Activated naive CD8-positive, alpha-beta T cell treated with anti-CD3 and anti-CD28 coated beads, Interleukin-2, amount 10 ng/mL, durations not matched to agents 7 days and 5 days (primary cell): ENCODE measurements around the gene COL28A1. TPM values are rescaled to one million over a fixed set of nuclear protein-coding genes. Genes with fewer than 3 reads are reported as not detected.

Experiments used
- ATAC-seq: fragments of 150-1000 bp; cut with Tn5 transposase; one replicate; pipeline ENCODE4 v1.10.0; 2021; ENCODE audit warnings: low read depth, moderate library complexity
- POLR2A ChIA-PET: fragments of 350-600 bp; sonication (Branson Sonifier 250); formaldehyde crosslinking; loops from one replicate; lab custom pipeline; 2021; ENCODE audit warnings: antibody characterized with exemption; lab: Charles Lee
- DNase-seq: peaks from one replicate; pipeline ENCODE4 v3.0.0; 2021
- H3K27ac Mint-ChIP-seq: one replicate; pipeline ENCODE4 v1.8.0; 2022; ENCODE audit warnings: mild to moderate bottlenecking, mixed read lengths
- H3K27me3 Mint-ChIP-seq: one replicate; pipeline ENCODE4 v1.8.0; 2022; ENCODE audit warnings: mild to moderate bottlenecking, moderate library complexity, mixed read lengths
- H3K36me3 Mint-ChIP-seq: one replicate; pipeline ENCODE4 v1.8.0; 2021; ENCODE audit warnings: mild to moderate bottlenecking, mixed read lengths
- H3K4me1 Mint-ChIP-seq: one replicate; pipeline ENCODE4 v1.8.0; 2021; ENCODE audit warnings: mixed read lengths
- H3K4me3 Mint-ChIP-seq: one replicate; pipeline ENCODE4 v1.8.0; 2022; ENCODE audit warnings: mild to moderate bottlenecking, moderate library complexity, mixed read lengths
- H3K9me3 Mint-ChIP-seq: one replicate; pipeline ENCODE4 v1.8.0; 2021; ENCODE audit warnings: mixed read lengths
- total RNA-seq, 2 experiments: library from RNA; stranded (reverse); gene quantifications; one replicate each; pipeline ENCODE4 v1.2.3, GENCODE V29; 2021

The COL28A1 gene
- total RNA-seq, 2 experiments from 2014 or later = not detected

DNA sequence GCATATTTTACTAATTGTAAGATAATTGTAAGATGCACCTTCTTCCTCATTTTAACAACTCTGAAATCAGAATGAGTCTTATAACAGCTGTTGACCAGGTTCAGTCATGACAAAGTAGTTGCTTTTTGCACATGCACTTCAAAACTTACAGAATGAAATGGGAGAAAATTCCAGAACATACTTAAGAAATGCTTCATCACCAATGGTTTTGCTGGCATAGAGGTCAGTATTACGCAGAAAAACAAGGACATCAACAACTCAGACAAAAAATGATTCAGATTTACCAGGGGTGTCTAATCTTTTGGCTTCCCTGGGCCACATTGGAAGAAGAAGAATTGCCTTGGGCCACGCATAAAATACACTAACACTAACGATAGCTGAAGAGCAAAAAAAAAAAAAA lies 13.3 kb downstream of the COL28A1 start:
- ATAC-seq = no peak
- no peak overlapping the region for H3K4me3 Mint-ChIP-seq
- peaks cover 3% of the 10 kb centered on the region for H3K27me3 Mint-ChIP-seq
- peaks cover 2% of the 10 kb centered on the region for H3K36me3 Mint-ChIP-seq
- no peak overlapping the region for H3K27ac Mint-ChIP-seq
- DNase-seq = no peak
- H3K9me3 Mint-ChIP-seq = no peaks in the 10 kb centered on the region
- peaks cover 8% of the 10 kb centered on the region for H3K4me1 Mint-ChIP-seq
- POLR2A ChIA-PET = no interaction called here

DNA sequence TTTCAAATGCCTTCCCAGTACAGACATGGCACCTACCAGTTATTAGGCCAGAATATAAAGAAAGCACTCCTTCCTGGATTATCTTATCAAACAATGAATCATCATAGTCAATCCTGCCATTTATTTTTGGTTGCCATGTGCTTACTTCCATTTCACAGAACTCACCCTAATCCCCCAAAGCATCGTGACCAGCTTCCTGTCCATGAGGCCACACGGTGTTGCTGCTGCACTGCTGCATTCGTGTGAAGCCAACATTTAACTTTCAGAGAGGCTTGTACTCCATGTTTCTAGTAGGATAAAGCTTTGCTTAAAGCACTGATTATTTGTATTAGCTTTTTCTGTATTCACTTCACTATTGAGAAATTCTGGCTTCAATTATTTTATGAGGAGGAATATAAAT lies 14.4 kb downstream of the COL28A1 start:
- POLR2A ChIA-PET = no interaction called here
- no peak for DNase-seq
- ATAC-seq = peak; percentile 60
- no peak overlapping the region for H3K4me3 Mint-ChIP-seq
- H3K27ac Mint-ChIP-seq = no peak overlapping the region
- peaks cover 3% of the 10 kb centered on the region for H3K27me3 Mint-ChIP-seq
- no peaks in the 10 kb centered on the region for H3K9me3 Mint-ChIP-seq
- H3K36me3 Mint-ChIP-seq = peaks cover 2% of the 10 kb centered on the region
- H3K4me1 Mint-ChIP-seq = peaks cover 8% of the 10 kb centered on the region

DNA sequence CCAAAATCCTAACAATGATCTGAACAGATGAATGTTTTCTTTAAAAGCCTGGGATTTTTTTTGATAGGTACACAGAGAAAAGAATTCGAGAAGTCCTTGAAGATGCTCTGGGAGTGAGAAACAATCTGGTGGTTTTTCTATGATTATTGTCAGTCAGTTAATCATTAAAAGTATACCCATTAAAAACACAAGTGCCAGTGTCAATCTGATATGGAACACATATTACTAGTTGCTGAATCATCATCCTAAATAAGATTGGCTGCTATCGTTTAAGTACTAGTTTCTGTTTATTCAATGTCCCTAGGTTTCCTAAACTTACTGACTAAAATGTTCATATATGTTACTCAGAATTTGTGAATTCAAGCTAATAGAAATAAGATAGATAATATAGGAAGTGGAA lies 16.1 kb downstream of the COL28A1 start:
- Mint-ChIP-seq H3K27ac (no peak overlapping the region), H3K36me3 (peaks cover 2% of the 10 kb centered on the region), H3K27me3 (peaks cover 3% of the 10 kb centered on the region), H3K4me3 (no peak overlapping the region), H3K4me1 (peaks cover 8% of the 10 kb centered on the region), H3K9me3 (no peaks in the 10 kb centered on the region)
- DNase-seq (no peak), ATAC-seq (no peak)
- POLR2A ChIA-PET = no interaction called here

DNA sequence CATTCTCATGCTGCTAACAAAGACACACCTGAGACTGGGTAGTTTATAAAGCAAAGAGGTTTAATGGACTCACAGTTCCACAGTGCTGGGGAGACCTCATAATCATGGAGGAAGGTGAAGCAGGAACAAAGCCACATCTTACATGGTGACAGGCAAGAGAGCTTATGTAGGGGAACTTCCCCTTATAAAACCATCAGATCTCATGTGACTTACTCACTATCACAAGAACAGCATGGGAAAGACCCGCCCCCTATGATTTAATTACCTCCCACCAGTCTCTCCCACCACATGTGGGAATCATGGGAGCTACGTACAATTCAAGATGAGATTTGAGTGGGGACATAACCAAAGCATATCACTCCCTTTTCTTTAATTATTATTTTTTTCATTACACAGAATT lies 16.6 kb downstream of the COL28A1 start:
- ATAC-seq = no peak
- Mint-ChIP-seq H3K4me3 (no peak overlapping the region), H3K27me3 (peaks cover 3% of the 10 kb centered on the region), H3K27ac (no peak overlapping the region), H3K9me3 (no peaks in the 10 kb centered on the region), H3K4me1 (peaks cover 8% of the 10 kb centered on the region), H3K36me3 (peaks cover 2% of the 10 kb centered on the region)
- DNase-seq = no peak
- POLR2A ChIA-PET = no interaction called here

DNA sequence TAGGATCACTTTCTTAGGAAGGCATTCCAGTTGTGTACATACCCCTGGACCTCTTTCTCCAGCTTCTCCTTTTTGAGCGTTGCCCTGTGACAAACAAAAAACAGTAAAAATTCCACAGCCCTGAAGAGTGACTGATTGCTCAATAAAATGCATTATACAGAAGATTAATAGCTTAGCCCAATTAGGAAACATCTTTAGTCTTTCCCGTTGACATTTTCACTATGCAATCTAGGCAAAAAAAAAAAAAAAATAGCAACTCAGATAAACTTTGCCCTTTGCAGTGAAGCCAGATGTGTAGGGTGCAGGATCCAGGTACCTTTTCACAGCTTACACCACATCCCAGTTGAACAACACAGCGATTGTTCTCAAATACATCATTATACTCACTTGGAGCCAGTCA lies 17.9 kb downstream of the COL28A1 start:
- no peak for DNase-seq
- POLR2A ChIA-PET = no interaction called here
- H3K27ac Mint-ChIP-seq = no peak overlapping the region
- H3K27me3 Mint-ChIP-seq = peaks cover 3% of the 10 kb centered on the region
- H3K36me3 Mint-ChIP-seq = peaks cover 2% of the 10 kb centered on the region
- H3K4me1 Mint-ChIP-seq = peaks cover 8% of the 10 kb centered on the region
- H3K9me3 Mint-ChIP-seq = no peaks in the 10 kb centered on the region
- no peak overlapping the region for H3K4me3 Mint-ChIP-seq
- no peak for ATAC-seq

DNA sequence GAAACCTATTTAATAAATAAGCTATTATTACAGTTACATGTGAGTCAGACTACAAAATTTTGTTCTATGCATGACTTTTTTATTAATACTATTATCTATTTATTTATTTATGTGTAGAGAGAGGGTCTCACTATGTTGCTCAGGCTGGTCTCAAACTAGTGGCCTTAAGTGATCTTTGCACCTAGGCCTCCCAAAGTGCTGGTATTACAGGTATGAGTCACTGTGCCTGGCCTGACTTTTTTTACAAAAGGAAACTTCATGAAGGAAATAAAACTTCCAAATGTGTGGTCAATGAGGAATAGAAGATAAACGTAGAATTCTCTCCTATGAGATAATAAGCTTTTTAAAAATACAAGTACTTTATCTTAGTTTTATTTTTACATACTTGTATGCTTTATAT lies 19.0 kb downstream of the COL28A1 start:
- Mint-ChIP-seq H3K4me3 (no peak overlapping the region), H3K4me1 (peaks cover 8% of the 10 kb centered on the region), H3K27me3 (peaks cover 3% of the 10 kb centered on the region), H3K9me3 (no peaks in the 10 kb centered on the region), H3K27ac (no peak overlapping the region), H3K36me3 (no peaks in the 10 kb centered on the region)
- ATAC-seq (no peak), DNase-seq (no peak)
- POLR2A ChIA-PET = no interaction called here

DNA sequence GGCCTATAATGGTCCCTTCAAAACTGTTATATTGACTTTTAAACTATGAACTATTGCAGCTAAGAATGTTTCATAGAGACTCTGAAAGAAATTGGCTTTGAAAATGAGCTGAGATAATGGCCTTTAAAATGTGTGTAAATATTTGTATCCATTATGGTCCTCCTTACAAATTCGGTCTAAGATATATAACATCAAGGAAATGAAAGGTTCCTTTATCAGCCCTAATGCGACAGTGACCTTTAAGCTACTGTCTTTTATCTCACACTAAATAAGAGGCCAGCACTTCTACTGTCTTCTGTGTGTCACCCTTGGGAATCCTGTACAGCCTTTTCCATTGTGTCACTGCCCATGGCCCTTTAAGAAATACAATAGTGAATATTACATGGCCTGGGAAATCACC lies 19.5 kb downstream of the COL28A1 start:
- no peak for ATAC-seq
- DNase-seq = no peak
- POLR2A ChIA-PET = no interaction called here
- Mint-ChIP-seq H3K4me1 (peaks cover 3% of the 10 kb centered on the region), H3K9me3 (no peaks in the 10 kb centered on the region), H3K36me3 (no peaks in the 10 kb centered on the region), H3K27ac (no peak overlapping the region), H3K4me3 (no peak overlapping the region), H3K27me3 (peaks cover 3% of the 10 kb centered on the region)

DNA sequence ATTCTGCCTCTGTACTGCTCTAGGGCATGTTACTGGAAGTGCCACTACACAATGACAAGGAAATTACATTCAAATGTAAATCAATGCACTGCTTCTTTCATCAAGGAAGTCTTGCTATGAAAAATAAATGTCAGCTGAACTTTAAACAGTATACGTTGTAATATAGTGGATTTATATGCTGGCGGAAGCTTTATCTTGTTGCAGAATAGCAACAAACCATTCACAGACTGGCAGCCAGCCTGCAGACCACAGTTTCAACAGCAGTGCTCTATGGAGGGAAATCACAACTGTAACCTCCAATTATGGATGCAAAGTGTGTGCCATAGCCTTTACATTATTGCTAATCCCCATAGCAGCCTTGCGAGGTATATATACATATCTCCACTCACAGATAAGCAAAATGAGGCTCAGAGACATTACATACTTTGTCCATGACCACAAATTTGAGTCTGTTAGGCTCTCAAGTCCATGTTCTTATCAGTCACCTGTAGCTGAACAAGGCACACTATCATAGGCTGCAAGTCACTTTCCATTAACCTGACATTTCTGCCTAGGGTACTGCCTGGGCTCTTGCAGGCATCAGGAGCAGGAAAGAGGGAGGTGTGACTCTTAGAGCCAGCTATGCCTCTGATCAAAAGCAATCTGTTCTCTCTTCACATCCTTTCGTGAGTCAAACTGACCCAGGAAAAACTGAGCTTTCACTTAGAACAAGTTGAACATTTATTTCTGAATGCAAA lies 22.6 kb downstream of the COL28A1 start:
- POLR2A ChIA-PET = no interaction called here
- H3K27ac Mint-ChIP-seq = no peak overlapping the region
- no peak for ATAC-seq

DNA sequence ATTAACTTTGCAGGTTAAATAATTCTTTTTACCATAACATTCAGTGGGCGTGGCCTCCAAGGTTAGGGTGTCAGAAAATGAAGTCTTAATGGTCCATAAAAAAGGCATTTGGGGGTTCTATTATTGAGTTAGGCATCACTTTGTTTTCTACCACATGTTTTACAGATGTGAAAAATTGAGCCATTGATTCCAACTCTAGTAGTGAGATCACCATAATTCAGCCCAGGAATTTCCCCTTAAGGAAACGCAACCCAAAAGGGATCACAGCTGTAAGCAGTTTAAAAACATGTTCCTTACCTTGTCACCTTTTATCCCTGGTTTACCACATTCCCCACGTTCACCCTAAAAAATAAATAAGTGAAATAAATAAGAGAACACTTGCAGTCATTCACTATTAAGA lies 24.9 kb downstream of the COL28A1 start:
- H3K27me3 Mint-ChIP-seq = no peaks in the 10 kb centered on the region
- no peaks in the 10 kb centered on the region for H3K36me3 Mint-ChIP-seq
- ATAC-seq (no peak), DNase-seq (no peak)
- H3K9me3 Mint-ChIP-seq = no peaks in the 10 kb centered on the region
- H3K4me3 Mint-ChIP-seq = no peak overlapping the region
- POLR2A ChIA-PET = no interaction called here
- H3K4me1 Mint-ChIP-seq = no peaks in the 10 kb centered on the region
- H3K27ac Mint-ChIP-seq = no peak overlapping the region

More for the DNA sequence above, 22.6 kb downstream of the COL28A1 start:
- Mint-ChIP-seq H3K4me1 (no peaks in the 10 kb centered on the region), H3K9me3 (no peaks in the 10 kb centered on the region), H3K27me3 (no peaks in the 10 kb centered on the region), H3K36me3 (no peaks in the 10 kb centered on the region), H3K4me3 (no peak overlapping the region)
- no peak for DNase-seq

DNA sequence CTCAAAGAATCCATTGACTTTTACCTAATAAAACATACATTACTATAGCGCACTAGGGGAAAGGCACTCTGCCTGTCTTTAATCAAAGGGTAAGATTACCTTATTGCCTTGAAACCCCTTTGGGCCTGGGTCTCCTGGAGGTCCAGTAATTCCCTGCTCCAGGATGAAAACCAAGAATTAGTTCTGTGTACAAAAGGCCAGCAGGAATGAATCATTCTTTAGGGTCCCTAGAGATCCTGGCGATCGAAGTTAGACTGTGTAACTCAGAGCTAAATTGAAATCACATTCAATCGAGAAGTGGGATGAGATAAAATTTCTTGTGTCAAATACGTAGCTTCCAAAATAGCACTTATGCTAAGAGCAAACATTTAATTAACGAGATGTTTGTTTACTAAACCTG lies 29.8 kb downstream of the COL28A1 start:
- H3K27me3 Mint-ChIP-seq = no peaks in the 10 kb centered on the region
- H3K4me1 Mint-ChIP-seq = no peaks in the 10 kb centered on the region
- ATAC-seq (no peak), DNase-seq (no peak)
- H3K9me3 Mint-ChIP-seq = no peaks in the 10 kb centered on the region
- POLR2A ChIA-PET = no interaction called here
- H3K36me3 Mint-ChIP-seq = no peaks in the 10 kb centered on the region
- H3K27ac Mint-ChIP-seq = no peak overlapping the region
- no peak overlapping the region for H3K4me3 Mint-ChIP-seq

DNA sequence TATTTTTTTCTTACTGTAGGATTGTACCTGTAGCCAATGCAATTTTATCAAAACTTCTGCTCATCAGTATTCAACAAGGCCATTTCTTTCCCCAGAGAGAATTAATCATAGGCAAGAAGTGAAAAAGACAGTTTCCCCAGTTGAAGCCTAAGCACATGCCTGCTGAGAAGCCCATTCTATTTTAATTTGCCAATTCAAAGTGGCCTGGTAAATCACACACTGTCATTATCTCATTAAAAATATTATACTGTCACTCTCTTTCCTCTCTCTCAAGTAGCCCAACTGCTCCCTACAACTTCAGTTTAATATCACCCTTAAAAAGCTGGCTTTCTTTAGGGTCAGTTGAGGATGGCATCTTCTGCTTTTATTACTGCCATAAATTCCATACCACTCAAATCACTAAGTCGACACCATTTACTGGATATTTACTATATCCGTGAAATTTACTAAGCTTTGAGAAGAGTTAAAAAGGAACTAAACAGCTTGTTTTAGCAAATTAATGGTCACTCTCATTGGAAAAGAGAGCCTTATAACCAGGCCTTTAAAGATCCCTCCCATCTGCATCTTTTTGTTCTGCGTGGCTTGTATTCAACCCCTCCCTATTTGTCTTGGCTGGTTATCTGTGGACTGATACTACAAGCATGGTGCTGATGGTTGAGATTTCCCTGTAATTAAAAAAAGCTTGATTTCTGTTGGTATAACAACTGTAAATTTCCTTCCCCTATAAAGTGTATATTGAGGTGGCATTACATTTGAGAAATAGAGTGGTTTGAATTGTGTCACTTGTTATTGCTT lies 30.6 kb downstream of the COL28A1 start:
- Mint-ChIP-seq H3K4me1 (no peaks in the 10 kb centered on the region), H3K27me3 (no peaks in the 10 kb centered on the region), H3K27ac (no peak overlapping the region), H3K36me3 (no peaks in the 10 kb centered on the region), H3K4me3 (no peak overlapping the region), H3K9me3 (no peaks in the 10 kb centered on the region)
- no peak for DNase-seq
- ATAC-seq = no peak
- POLR2A ChIA-PET = no interaction called here

DNA sequence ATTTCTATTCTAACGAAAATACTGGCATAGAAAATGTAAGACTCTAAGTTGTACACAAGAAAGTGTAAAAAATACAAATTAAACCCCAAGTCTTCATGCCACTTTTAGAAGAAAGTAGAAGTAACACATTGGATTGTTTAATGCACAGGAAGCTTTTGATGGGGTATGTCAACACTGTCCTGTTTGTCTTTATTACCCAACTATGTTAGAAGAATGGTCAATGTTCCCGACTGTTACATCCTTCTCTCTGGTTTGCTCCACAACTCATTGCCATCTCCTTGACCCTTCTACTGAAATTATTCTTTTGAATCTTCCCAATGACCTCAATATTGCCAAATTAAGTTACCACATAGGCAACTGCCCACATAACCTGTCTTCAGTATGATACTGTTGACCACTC lies 35.8 kb downstream of the COL28A1 start:
- H3K9me3 Mint-ChIP-seq = no peaks in the 10 kb centered on the region
- H3K27ac Mint-ChIP-seq = no peak overlapping the region
- no peak for ATAC-seq
- DNase-seq = no peak
- no peaks in the 10 kb centered on the region for H3K27me3 Mint-ChIP-seq
- no peaks in the 10 kb centered on the region for H3K36me3 Mint-ChIP-seq
- H3K4me1 Mint-ChIP-seq = no peaks in the 10 kb centered on the region
- no peak overlapping the region for H3K4me3 Mint-ChIP-seq
- POLR2A ChIA-PET = no interaction called here

DNA sequence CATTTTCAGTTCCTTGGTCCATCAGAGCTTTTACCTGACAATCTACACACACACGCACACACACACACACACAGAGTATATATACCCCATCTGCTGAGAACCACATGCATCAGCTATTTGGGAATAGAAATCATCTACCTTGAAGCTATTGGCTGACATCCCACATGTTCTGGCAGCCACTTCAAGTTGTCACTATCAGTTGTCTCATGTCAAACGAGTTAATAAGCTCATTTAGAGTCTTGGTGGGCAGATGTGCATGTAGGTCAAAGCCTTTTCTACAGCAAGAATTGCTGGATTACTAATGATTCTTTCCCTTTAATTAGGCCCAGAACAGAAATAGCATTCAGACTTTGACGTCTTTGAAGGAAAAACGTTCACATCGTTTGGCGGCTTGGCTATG lies 36.8 kb downstream of the COL28A1 start:
- Mint-ChIP-seq H3K4me1 (no peaks in the 10 kb centered on the region), H3K27me3 (no peaks in the 10 kb centered on the region), H3K4me3 (no peak overlapping the region), H3K36me3 (no peaks in the 10 kb centered on the region), H3K9me3 (no peaks in the 10 kb centered on the region), H3K27ac (no peak overlapping the region)
- DNase-seq (no peak), ATAC-seq (no peak)
- POLR2A ChIA-PET = no interaction called here

DNA sequence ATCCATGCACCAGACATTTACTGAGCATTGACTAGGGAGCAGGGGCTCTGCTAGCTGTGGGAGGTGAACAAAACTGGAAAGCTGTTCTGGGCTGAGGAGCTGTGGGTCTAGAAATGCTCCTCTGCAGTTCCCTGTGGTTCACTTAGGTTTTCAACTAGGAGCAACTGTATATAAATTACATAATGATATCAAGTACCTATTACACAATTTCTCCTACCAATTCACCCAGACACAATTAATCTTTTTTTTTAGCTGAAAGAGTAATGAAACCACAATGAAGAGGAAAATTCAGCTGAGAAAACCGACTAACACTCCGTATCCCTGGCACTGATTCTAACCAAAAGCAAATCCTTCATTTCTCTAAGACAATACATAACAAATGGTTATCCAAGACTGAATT lies 39.4 kb downstream of the COL28A1 start:
- H3K27ac Mint-ChIP-seq = no peak overlapping the region

More for the DNA sequence above, 39.4 kb downstream of the COL28A1 start:
- H3K27me3 Mint-ChIP-seq = no peaks in the 10 kb centered on the region
- no peaks in the 10 kb centered on the region for H3K9me3 Mint-ChIP-seq
- no peak for DNase-seq
- POLR2A ChIA-PET = interaction anchor here (0.6 kb wide), 1 partner anchor 150 kb away, joined by 3 read pairs; no protein-coding TSS in a partner anchor
- no peak for ATAC-seq
- H3K4me1 Mint-ChIP-seq = no peaks in the 10 kb centered on the region
- no peaks in the 10 kb centered on the region for H3K36me3 Mint-ChIP-seq
- no peak overlapping the region for H3K4me3 Mint-ChIP-seq
